ENCODE results near the gene ADGRV1.

DNA sequence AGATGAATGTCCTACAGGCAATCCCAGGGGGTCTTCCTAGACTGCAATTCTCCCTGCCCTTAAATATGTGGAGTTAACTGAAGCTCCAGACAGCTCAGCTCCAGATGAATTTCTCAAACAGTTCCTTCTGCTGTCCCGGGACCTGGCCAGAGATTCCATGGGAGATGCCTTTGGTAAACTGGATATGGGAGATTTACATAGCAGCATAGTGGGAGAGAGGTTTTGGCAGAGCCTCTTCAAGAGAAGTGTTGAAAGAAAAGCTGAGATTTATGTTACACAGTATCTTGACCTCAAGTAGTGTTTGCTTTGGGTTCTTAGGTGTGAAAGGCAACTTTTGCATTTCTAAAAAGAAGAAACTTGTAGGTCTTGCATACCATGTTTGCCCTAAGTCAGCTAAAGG is 459.6 kb downstream of the ADGRV1 start:
- TF ChIP-seq YY1 (IDR thresholded peaks at IDR 0.05; ENCODE audit: insufficient read depth, insufficient read length) (no peak), ZNF274 (IDR thresholded peaks at IDR 0.05; ENCODE audit: low read depth, low read length) (no peak), SUZ12 (IDR thresholded peaks at IDR 0.05; ENCODE audit: extremely low read depth, insufficient read depth, insufficient read length) (no peak)
